Ramos (cell line): ENCODE results near the gene GALNT14.

ENCODE experiments used
- in situ Hi-C: fragments of 300-500 bp; cut with MboI; formaldehyde crosslinking; loops from one replicate; pipeline ENCODE4 v1.14.3; 2022; ENCODE audit warnings: low sequenced_read_pairs; ENCODE audit not compliant: unreplicated experiment

Gene GALNT14

DNA sequence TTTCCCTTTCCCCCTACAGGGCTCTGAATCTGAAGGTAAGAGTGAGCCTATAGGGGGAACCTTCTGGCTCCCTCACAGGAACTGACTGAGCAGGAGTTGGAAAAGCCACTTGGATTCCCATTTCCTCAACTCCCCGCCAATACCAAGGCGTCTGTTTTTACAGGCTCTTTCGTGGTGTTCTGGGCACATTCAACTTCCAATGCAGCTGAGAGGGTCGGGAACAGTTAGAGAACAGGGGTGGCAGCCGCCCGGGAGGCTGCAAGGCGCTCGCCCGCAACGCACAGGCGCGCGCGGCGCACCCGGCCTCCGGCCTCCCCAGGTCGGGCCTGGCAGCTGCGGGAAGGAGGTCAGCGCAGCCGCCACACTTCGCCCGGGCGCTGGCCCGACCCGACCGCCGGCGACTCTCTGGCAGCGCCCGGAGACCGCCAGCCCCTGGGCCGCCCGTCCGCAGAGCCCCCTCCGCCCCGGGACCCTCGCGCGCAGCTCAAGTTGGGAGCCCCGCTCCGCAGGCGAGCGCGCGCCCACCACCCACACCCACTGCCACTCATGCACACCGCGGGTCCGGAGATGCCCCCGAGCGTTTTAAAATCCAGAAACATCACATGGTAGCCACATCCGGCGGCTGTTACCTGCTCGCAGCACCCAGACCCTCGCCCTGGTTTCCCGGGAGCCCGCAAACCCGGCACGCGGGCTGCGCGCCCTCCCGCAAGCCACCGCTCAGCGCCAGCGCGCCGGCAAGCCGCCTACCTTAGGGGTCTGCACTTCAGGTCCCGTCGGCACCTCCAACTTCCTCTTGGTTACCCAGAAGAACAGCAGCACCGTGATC lies 816 bp downstream of the GALNT14 start:
- in situ Hi-C loops = no loop called here

DNA sequence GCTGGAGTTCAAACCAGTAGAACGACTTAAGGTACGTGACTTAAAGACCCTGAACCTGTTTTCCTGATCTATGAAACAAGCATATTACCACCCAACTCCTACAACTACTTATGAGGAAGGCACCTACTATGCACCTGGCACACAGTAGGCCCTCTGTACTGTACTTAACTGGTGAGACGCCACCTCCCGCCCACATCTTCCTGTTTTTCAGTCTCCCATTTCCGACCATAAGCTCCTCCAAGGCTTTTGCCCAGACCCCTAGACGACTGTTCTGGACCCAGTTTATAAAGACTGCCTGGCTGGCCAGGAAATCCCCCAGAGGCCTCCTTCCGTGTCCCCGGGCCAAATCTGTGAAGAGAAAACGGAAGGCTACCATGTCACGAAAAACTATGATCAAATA lies 1.5 kb downstream of the GALNT14 start:
- in situ Hi-C loops = no loop called here

DNA sequence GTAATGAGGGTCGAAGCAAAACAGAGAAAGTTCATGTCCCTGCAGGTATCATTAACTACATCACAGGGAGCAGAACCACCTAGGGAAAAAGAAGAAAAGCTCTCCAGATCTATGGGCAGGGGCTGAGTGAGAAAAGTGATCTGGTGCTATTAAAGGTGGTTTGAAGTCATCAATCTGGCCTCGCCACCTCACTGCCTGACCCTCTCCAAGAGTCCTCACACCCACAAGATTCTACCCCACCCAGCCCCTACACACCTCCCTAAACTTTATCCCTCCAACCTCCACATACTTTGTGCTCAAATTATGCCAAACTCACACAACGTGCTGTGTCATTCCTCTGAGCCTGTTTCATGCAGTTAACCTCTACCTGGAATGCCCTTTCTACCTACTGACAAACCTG lies 2.2 kb downstream of the GALNT14 start:
- in situ Hi-C loops = no loop called here

DNA sequence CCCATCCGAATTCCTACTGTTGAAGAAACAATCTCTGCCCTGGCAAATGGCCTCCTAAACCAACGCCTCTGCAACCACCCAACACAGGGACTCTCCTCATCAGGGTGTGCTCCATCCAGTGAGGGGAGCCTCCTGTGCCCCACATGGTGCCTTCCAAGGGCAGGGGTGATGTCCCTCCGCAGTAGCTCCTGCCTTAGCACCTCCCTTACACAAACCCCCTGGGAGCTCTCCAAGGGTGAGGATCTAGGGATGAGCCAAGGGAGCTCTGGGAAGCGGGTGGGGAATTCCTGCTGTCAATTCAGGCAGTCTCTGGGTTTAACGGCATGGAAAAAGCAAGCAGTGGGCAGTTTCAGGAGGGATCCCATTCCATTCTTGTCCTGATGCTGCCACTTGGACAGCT lies 3.8 kb downstream of the GALNT14 start:
- in situ Hi-C loops = no loop called here

DNA sequence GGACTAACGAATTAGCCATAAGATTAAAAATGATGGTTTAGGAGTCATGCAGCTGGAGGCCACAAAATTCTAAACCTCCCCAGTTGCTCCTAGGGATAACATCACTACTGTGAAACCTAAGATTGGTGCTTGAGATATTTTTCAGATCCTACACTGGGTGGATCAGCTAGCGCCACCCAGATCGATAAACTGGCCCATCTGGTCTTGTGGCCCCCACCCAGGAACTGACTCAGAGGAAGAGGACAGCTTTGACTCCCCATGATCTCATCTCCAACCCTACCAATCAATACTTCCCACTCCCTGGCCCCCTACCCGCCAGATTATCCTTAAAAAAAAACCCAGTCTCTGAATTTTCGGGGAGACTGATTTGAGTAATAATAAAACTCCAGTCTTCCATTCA lies 5.5 kb downstream of the GALNT14 start:
- in situ Hi-C loops = no loop called here

DNA sequence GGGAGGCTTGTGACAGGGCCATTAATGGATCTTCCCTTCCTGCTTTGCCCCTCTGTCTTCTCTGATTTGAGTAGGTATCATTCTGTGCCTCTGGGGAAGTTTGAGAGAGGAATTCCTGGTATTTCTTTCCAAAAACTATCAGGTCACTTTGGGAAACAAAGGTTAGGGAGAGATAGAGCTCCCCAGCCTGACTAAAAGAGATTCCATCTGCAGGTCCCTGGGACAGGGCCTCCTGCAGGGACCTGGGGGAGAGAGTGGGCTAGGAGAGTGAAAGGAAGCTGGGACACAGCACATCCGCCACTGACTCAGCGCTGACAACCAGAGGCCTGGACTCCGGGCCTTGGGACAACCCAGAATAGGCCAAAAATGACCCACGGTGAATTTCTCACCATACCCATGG lies 6.4 kb downstream of the GALNT14 start:
- in situ Hi-C loops = no loop called here

DNA sequence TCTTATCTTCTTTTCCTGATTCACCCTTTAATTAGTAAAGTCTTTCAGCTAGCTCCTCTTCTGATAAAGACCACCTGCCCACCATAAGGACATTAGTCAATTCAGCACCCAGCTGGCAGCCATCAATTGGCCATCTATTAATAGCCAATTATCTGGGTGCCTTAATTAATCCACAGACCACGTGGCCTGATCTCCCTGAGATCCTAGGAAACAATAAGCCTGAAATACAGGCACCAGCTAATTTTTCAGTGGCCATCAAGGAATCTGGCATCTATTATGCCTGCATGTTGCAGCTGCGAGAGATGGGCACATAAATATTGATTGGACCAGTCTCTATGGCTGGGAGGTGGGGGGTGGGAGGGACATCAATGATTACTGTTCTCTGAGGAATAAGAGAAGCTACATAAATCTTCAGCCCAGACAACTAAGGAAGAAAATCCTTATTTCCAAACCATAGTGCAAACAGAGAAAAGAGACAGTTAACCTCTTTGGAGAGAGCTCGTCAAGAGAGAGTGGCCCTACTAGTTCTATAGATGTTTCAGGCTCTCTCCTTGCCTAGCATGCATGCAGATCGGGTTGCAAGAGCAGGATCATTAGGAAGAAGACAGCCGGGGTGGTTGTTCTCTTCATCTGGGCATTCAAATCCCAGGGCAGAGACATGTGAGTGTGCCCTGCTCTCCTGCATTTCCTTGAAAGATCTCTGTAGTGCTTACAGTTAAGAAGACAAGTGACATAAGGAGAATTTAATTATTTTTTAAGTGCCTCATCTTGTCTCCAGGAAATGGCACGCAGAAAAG lies 8.7 kb downstream of the GALNT14 start:
- in situ Hi-C loops = no loop called here

DNA sequence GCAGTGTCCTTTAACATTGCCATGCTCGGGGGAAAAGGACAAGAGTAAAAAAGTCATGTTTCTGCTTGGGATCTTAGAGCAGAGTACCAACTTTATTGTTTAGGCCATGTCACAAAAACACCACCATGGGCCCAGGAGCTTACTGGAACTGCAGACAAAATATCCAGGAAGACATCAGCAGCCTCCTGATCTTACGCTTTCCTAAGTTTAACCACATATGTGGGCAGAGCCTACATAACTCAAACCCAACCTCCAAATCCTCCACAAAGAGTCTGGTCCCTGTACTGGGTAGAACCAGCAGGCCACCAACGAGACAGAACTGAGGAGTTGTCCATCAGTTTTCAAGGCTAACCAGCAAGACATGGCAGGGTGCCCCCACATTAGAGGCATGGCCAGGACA lies 10.3 kb downstream of the GALNT14 start:
- in situ Hi-C loops = no loop called here

DNA sequence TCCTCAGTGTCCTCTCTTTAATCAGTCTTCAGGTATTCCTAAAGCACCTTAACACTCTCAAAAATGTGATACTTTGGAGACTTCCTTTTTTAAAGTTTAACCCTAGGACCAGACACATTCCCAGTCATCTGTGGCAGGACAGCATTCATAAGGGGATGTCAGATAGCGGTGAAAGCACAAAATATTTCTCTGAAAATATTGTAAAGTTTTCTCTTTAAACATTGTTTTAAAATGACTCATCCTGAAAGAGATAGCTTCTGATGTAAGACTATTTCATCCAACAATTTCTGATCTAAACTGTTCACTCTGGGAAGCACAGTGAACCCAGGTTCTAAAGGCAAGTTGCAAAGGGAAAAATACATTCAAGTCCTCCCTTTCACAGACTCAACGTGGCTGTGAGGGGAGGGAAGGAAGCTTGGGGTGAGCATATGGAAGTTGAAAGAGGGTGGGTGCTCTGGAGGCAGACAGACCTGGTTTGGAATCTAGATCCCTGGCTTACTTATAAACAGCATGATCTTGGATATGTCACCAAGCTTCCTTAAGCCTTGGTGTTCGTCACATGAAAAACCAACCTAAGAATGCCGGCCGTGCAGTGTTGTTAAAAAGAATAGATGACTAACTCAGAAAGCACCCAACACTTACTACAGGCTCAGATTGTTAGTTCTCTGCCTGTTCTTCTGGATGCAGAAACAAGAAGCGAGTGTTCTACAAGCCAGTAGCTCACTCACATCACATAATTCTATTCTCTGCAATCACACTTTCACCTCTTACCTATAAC lies 12.1 kb downstream of the GALNT14 start:
- in situ Hi-C loops = no loop called here

DNA sequence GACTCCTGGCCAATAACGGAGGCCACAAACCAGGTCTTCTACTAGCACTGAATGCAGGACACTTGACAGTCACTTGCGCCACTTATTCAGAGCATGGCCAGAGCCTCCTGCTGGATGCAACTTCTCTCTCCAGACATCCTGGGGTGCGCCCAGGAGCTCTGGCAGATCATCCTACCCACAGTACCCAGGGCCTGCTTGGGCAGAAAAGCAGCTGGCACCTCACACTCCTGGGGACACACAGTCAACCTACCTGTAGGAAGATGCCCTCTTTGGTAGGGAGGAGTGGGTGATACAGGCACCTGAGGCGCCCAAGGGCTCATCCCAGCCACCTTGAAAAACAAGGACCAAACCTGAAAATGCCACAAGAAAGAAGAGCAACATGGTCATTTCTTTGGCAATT lies 13.3 kb downstream of the GALNT14 start:
- in situ Hi-C loops = no loop called here

DNA sequence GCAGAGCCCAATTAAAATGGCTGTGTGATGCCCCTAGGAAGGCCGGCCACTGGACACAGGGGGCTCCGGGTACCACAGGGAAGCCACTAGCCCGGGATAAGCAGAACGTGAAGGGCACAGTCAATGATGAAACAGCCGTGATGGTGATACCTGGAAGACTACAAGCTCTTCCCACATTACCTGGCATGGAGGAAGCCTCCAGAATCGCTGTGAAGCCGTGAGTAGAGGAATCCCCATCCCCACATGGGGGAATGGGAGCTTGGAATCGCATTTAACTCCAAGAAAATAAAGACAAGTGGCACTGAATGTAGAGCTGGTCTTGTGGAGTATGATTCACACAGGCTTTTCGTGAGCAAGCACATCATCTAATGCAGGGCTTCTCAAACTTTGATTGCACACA lies 16.1 kb downstream of the GALNT14 start:
- in situ Hi-C loops = no loop called here

DNA sequence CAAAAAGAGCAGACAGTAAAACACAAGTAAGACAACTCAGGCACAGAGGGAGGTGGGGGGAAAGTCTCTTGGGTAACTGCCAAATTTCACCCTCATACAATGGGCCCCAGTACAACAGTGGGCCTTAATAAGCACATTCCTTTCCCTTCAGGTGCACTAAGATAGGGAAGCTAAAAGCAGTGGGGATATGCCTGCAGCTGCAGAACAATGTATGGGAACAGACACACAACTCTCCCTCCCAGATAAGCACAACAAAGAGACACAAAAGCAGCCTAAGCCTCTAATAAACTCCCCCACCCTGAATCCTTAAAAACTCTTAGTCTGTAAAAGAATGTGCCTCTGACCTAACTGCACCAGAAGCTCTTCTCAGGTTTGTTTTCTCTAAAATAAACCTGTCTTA lies 24.5 kb downstream of the GALNT14 start:
- in situ Hi-C loops = no loop called here

DNA sequence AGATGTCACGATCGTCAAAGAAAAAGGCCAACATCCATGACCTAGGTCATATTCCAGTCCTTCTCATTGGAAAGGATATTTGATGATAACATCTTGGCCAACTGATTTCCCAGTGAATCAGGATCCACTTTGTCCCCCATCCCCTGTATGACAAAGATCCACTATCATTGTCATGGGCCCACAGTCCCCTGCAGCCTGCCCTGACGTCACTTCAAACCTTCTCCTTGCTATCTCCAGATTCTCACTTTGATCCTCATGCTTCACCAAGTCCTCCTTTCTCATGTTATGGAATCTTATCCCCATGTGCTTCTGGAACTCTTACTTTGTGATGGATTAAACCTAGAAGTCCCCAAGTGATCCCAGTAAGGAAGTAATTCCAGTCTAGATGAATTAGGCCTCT lies 25.7 kb downstream of the GALNT14 start:
- in situ Hi-C loops = no loop called here

DNA sequence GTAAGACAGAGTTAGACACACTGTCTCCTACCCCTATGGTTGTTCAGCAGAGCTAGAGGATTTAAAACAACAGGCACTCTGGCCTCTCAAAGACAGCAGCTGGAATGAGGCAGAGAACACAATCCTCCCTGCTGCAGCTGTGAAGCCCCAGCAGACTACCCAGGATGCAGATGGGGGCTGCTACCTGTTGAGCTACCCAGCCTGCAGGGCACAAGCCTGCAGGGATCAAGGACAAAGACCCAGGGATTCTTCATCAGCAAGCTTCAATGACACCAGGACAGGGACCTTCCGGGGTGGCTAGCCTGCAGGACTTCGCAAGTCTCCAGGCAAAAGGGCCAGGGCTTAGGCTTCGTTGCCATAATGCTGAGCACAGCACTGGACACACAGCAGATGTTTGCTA lies 27.2 kb downstream of the GALNT14 start:
- in situ Hi-C loops = no loop called here

DNA sequence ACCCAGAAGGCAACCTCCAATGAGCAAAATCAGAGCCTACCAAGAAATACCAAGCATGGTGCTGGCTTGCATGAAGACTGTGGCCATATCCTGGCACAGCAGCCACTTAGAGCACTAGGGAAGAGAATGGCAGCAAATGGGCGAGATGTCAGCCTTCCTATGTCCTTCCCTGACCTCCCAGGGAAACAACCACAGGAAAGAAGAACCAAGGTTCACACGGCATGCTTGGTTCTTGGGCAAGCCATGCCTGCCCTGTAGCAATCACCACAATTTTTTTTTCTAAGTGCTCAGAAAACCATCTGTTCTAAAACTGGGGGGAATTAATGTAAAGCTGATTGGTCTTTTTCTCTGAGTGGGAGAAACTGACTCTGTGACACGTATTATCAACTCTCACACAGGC lies 27.8 kb downstream of the GALNT14 start:
- in situ Hi-C loops = no loop called here

DNA sequence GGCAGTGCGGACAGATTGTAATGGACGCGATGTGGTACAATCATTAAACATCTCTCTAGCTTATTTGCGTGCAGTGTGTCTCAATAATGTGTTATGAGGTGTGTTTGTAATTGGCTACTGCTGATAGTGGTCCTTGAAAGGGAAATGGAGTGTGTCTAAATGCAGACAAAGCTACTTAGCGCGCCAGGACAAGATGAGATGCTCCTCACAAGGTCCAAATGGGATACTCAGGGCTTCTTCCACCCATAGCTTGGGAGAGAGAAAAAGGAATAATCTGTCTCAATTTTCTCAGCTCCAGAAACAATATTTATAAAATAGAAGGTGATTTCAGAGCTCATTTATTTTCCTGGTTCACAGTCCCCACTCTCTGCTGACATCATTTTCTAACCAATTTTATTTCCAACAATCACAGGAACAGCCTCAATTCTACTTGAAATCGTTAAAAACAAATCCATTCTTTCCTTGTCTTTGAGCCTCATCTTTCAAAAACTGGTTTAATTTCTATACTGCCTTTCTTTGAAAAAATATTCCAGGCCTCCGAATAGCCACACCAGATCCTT lies 28.5 kb downstream of the GALNT14 start:
- in situ Hi-C loops = no loop called here

DNA sequence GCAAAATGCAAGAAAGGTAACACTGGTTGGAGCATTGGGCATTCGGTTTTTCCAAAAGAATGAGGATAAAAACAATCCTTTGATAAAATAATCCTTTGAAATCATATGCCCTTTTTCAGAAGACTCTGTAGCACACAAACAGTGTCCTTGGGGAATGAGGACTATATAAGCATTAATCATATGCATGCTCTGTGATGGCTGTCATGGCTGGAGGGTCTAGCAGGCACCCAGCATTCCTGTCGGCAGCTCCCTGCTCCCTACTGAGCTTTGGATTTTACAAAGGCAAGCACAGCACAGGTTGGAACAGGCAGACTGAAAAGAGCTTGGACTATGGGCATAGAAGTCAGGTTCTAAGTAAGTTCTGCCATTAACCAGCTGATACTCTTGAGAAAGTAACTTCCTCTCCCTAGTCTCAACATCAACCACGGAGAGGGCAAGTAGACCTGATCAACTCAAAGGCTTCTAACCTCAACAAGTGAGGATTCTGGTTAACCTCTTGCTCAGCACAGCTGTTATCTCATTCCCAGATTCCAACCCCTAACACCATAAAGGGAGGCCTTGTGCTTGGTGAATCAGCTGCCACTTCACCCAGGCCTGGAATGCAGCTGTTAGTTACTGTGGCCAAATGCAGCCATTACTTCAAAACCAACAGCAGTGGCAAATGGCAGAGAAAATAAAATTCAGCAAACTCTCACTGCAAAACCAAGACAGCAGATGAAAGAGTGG lies 29.5 kb downstream of the GALNT14 start:
- in situ Hi-C loops = no loop called here

DNA sequence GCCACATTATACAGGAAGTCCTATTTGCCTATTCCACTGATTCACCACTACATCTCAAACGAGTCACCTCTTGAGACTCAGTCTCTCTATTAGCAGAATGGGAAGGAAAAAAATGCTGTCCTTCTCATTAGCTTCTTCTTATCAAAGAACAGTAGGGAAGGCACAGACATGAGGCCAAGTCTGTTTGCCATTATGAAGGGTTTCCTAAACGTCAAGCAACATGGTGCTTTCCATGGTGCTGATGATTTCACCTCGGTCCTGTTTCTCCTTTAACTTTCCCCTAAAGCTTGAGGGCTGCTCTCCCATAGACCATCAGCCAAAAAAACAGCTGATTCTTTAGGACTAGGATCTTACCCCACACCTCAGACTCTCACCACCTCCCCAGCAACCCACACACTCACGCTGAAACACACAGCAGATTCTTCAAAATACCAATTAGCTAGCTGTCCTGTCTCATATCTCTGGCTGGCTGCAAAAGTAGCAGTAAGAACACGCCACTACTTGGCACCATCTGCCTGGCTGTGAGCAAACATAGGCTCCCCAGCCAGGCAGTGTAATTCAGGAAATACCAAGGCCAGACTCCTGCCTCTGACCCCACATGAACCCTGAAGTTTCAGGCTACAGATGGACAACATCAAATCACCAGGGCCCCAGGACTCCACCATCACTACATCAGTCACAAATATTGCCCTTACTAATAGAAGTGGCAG lies 30.5 kb downstream of the GALNT14 start:
- in situ Hi-C loops = no loop called here

DNA sequence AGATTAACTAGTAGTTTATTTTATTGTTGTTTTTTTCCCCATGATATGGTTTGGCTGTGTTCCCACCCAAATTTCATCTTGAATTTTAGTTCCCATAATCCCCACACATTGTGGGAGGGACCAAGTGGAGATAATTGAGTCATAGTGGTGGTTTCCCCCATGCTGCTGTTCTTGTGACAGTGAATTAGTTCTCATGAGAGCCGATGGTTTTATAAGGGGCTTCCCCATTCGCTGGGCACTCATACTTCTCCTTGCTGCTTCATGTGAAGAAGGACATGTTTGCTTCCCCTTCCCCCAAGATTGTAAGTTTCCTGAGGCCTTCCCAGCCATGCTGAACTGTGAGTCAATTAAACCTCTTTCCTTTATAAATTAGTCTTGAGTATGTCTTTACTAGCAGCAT lies 36.5 kb downstream of the GALNT14 start:
- in situ Hi-C loops = no loop called here
